HG03103 (cell line): ENCODE results near the gene PLA2G2D.
"Not testable (repeated sequence)": the region's sequence is repeated elsewhere in the genome, so short reads cannot be mapped to it uniquely, and the experiment has no call there.

Experiments
- ATAC-seq: cut with Tn5 transposase; IDR thresholded peaks from one replicate; pipeline ENCODE4 v1.9.1; 2021; ENCODE audit warnings: low read depth; ENCODE audit not compliant: unreplicated experiment

The PLA2G2D gene

GRCh38 chr1:20143734-20144565, 24.6 kb upstream of the PLA2G2D start:
- no peak for ATAC-seq

- ATAC-seq = no peak
Observed at GRCh38 chr1:20143318-20143717, 24.0 kb upstream of the PLA2G2D start.

- no peak for ATAC-seq
Observed at GRCh38 chr1:20142001-20142710, 22.8 kb upstream of the PLA2G2D start.

GRCh38 chr1:20141466-20141865, 22.1 kb upstream of the PLA2G2D start:
- no peak for ATAC-seq

- no peak for ATAC-seq
Observed at GRCh38 chr1:20141001-20141400, 21.7 kb upstream of the PLA2G2D start.

- no peak for ATAC-seq
Observed at GRCh38 chr1:20139776-20140612, 20.7 kb upstream of the PLA2G2D start.

GRCh38 chr1:20138961-20139550, 19.7 kb upstream of the PLA2G2D start, which contains the start of gene PLA2G2F:
TSS of gene PLA2G2F (plus strand) at chr1:20139323. CDS start at chr1:20139428, 105 bp downstream.
- ATAC-seq = no peak

GRCh38 chr1:20138346-20138745, 19.0 kb upstream of the PLA2G2D start:
- ATAC-seq = no peak

GRCh38 chr1:20137604-20138003, 18.3 kb upstream of the PLA2G2D start:
- ATAC-seq = no peak

GRCh38 chr1:20137055-20137454, 17.7 kb upstream of the PLA2G2D start:
- ATAC-seq = no peak

GRCh38 chr1:20136249-20136648, 16.9 kb upstream of the PLA2G2D start:
- ATAC-seq = no peak

GRCh38 chr1:20134995-20135394, 15.7 kb upstream of the PLA2G2D start:
- ATAC-seq = no peak

GRCh38 chr1:20130518-20130917, 11.2 kb upstream of the PLA2G2D start:
- ATAC-seq = not testable (repeated sequence)

GRCh38 chr1:20126806-20127440, 7.6 kb upstream of the PLA2G2D start:
- no peak for ATAC-seq

GRCh38 chr1:20126041-20126805, 6.9 kb upstream of the PLA2G2D start:
- ATAC-seq = no peak

GRCh38 chr1:20125100-20125499, 5.8 kb upstream of the PLA2G2D start:
- no peak for ATAC-seq

GRCh38 chr1:20124456-20125057, 5.2 kb upstream of the PLA2G2D start:
- ATAC-seq = no peak

- no peak for ATAC-seq
Observed at GRCh38 chr1:20123722-20124455, 4.6 kb upstream of the PLA2G2D start.
